ENCODE results near the gene KIF26B. TPM values are rescaled to one million over a fixed set of nuclear protein-coding genes. Genes with fewer than 3 reads are reported as not detected.

KIF26B gene
- total and polyA plus RNA-seq, 2 of the 4 experiments (the other 2 are of a cell fraction): 0.53 to 0.54 TPM

DNA sequence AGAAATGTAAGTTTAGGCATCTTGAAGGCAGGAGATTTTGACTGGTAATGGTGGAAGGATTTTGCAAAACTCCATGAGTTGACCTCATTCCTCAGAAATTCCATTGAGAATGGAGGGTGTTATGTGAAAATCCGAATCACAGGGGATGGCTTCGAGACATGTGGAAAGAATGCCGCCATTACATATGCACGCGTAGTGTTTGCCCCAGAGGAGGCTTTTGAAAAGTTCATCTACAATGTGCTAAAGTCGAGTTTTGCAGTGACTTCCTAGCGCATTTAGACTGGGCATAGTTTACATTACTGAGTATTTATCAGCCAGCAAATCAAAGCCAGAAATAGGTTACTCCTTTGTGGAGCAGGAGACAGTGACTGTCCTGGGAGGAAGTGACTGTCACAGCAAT, 307.4 kb downstream of the KIF26B start:
- DNase-seq (no peak), ATAC-seq (ENCODE audit: low read depth) (no peak)
- CTCF ChIA-PET: no interaction called here
- Histone ChIP-seq H3K18ac (ENCODE audit: low read depth, low read length) (no peak overlapping the region), H2AK9ac (replicated peaks; ENCODE audit: low read depth, low read length, poor library complexity) (no peak overlapping the region), H2BK15ac (ENCODE audit: low read depth, low read length) (no peak overlapping the region), H3K56ac (ENCODE audit: extremely low read depth, insufficient read depth, low read length) (no peak overlapping the region), H3K14ac (replicated peaks; ENCODE audit: low read depth, low read length) (no peak overlapping the region), H2AFZ (replicated peaks; ENCODE audit: low read length, poor library complexity) (no peak overlapping the region), H4K91ac (ENCODE audit: insufficient read depth, low read depth, low read length) (no peak overlapping the region), H3K9me3 (ENCODE audit: control insufficient read depth, insufficient read depth, low read length) (no peaks in the 10 kb centered on the region), H3K9me1 (ENCODE audit: insufficient read depth, low read length) (0 out of 2 replicates have a peak, but pooled peaks cover 4% of the 10 kb centered on the region), H3K27me3 (ENCODE audit: control insufficient read depth, insufficient read depth, low read length) (no peaks in the 10 kb centered on the region; the same call in 1 of the 2 replicates), H3K36me3 (ENCODE audit: control insufficient read depth, insufficient read depth, low read length) (peaks cover 4% of the 10 kb centered on the region; the same call in 1 of the 2 replicates), H3K4me1 (ENCODE audit: control insufficient read depth, insufficient read depth, low read length) (no peaks in the 10 kb centered on the region), H3K9ac (ENCODE audit: low read depth, low read length) (no peak overlapping the region), H4K8ac (ENCODE audit: low read depth in 2 of 2, low read length in 2 of 2) (no peak overlapping the region), H4K20me1 (ENCODE audit: insufficient read depth, low read length) (no peaks in the 10 kb centered on the region), H3K23ac (ENCODE audit: low read depth, low read length) (no peak overlapping the region), H2BK20ac (ENCODE audit: low read depth, low read length) (no peak overlapping the region), H2AK5ac (ENCODE audit: low read depth, low read length) (no peak overlapping the region), H3K4me2 (ENCODE audit: low read depth, low read length) (no peak overlapping the region), H2BK5ac (ENCODE audit: low read depth, low read length, poor library complexity, severe bottlenecking) (no peak overlapping the region), H3K4ac (ENCODE audit: low read depth, low read length) (no peak overlapping the region), H3K4me3 (ENCODE audit: insufficient read depth, low read depth, low read length) (no peak overlapping the region), H2BK120ac (ENCODE audit: low read depth, low read length) (no peak overlapping the region), H4K5ac (ENCODE audit: low read depth, low read length) (no peak overlapping the region), H3K79me1 (ENCODE audit: low read depth in 1 of 2, low read length in 2 of 2) (no peaks in the 10 kb centered on the region), H3K27ac (ENCODE audit: insufficient read depth, low read length) (no peak overlapping the region)
- no TSS peak for BruUV-seq (replicated peaks)
- in situ Hi-C loops (cut with MboI; ENCODE audit: low sequenced_read_pairs) (no loop called here), intact Hi-C loops (cut with micrococcal nuclease) (loop anchor here (10.0 kb wide), 1 partner anchor 1537 kb away; no protein-coding TSS in a partner anchor), dilution Hi-C loops (cut with HindIII; ENCODE audit: low sequenced_read_pairs, unreplicated experiment) (no loop called here)
- POLR2A ChIA-PET (ENCODE audit: unreplicated experiment): no interaction called here
- WGBS, 2 experiments (ENCODE audit: extremely low coverage in 2 of 2, insufficient read length in 1 of 2): 100% methylated on average over 3 of the region's 7 CpGs; no CpG with 5 or more reads in 1 of the 2 experiments
- no peak for TF ChIP-seq POLR2A (IDR thresholded peaks at IDR 0.05; ENCODE audit: low read depth, low read length)
- TF ChIP-seq MXI1 (IDR thresholded peaks at IDR 0.05; ENCODE audit: borderline replicate concordance, low read depth, low read length): no peak
- no peak for TF ChIP-seq FOS (IDR thresholded peaks at IDR 0.05; ENCODE audit: low read depth, low read length)
- TF ChIP-seq ELK1 (IDR thresholded peaks at IDR 0.05; ENCODE audit: borderline replicate concordance, low read depth, low read length): no peak
- TF ChIP-seq CHD1 (IDR thresholded peaks at IDR 0.05; ENCODE audit: low read depth, low read length): no peak
- TF ChIP-seq MAFK (IDR thresholded peaks at IDR 0.05; ENCODE audit: low read depth, low read length): no peak

All from IMR-90 (cell line).